Measurements from ENCODE around the gene ST6GALNAC4.
A peak's percentile ranks its signal among the peaks of the same experiment; 100 is the strongest.

Gene ST6GALNAC4

DNA sequence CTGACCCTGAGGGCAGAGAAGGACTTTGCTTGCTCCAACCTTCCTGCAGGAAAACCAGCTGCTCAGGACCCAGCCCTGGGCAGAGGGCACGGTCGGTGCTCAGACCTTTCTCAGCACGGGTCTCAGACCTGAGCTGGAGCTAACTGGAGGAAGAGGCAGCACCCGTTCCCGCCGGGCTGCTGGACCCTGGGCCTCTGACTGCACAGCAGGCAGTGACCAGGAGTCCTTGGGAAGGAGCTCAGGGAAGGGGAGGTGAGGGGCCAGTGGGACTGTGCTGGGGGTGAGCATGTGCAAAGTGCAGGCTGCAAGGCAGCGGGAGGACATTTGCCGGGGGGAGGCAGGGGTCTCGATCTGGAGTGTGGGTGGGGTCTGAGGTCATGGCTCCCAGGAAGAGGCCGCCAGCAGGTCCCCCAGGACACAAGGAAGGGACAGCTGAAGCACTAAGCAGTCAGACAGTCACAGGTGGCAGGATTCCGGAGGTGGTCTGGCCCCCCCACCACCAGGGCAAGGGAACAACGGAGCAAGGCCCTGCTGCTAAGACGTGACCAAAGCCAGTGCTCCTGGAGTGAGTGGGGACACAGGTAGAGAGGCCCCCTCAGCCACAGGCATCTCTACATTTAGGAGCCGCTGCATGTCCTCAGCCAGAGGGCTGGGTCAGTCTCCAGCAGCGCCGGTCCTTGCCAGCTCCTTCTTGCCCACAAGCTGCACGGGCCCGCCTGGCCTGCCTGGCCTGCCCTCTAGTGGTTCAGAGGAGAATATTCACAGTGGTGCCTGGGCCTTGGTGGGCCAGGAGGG is 25.6 kb upstream of the ST6GALNAC4 start:
- TF ChIP-seq CTCF (IDR thresholded peaks at IDR 0.05; ENCODE audit: borderline replicate concordance, insufficient read depth, low read depth, low read length), result peak; percentile 83
- no peak overlapping the region for H3K4me3 ChIP-seq (ENCODE audit: low read depth, low read length)

- no peak for TF ChIP-seq CTCF (IDR thresholded peaks at IDR 0.05; ENCODE audit: borderline replicate concordance, insufficient read depth, low read depth, low read length)
- no peak overlapping the region for H3K4me3 ChIP-seq (ENCODE audit: low read depth, low read length)
Measured at GRCh38 chr9:127941961-127942215, 25.0 kb upstream of the ST6GALNAC4 start.

GRCh38 chr9:127941062-127941960 is 24.5 kb upstream of the ST6GALNAC4 start:
- TF ChIP-seq CTCF (IDR thresholded peaks at IDR 0.05; ENCODE audit: borderline replicate concordance, insufficient read depth, low read depth, low read length), result no peak
- H3K4me3 ChIP-seq (ENCODE audit: low read depth, low read length), result no peak overlapping the region

GRCh38 chr9:127940593-127940992 is 23.8 kb upstream of the ST6GALNAC4 start:
- no peak overlapping the region for H3K4me3 ChIP-seq (ENCODE audit: low read depth, low read length)
- no peak for TF ChIP-seq CTCF (IDR thresholded peaks at IDR 0.05; ENCODE audit: borderline replicate concordance, insufficient read depth, low read depth, low read length)

DNA sequence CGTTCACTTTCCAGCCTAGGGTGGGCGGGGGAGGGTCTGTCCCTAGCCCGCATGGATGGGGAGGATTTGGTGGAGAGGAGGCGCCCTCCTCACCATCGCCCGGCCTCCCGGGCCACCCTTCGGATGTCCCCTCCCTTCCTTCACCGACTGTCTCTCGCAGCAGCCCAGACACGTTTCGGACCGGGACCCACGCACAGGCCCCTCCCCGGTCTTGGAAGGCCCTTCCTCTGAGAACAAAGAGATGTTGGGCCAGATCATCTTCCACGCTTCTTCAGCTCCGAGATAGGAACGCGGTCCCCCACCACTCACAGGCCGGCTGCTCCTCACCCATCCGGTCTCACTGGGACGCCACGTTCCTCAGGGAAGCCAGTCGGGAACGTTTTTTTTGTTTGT is 21.5 kb upstream of the ST6GALNAC4 start:
- TF ChIP-seq CTCF (IDR thresholded peaks at IDR 0.05; ENCODE audit: borderline replicate concordance, insufficient read depth, low read depth, low read length), result no peak
- H3K4me3 ChIP-seq (ENCODE audit: low read depth, low read length), result no peak overlapping the region

DNA sequence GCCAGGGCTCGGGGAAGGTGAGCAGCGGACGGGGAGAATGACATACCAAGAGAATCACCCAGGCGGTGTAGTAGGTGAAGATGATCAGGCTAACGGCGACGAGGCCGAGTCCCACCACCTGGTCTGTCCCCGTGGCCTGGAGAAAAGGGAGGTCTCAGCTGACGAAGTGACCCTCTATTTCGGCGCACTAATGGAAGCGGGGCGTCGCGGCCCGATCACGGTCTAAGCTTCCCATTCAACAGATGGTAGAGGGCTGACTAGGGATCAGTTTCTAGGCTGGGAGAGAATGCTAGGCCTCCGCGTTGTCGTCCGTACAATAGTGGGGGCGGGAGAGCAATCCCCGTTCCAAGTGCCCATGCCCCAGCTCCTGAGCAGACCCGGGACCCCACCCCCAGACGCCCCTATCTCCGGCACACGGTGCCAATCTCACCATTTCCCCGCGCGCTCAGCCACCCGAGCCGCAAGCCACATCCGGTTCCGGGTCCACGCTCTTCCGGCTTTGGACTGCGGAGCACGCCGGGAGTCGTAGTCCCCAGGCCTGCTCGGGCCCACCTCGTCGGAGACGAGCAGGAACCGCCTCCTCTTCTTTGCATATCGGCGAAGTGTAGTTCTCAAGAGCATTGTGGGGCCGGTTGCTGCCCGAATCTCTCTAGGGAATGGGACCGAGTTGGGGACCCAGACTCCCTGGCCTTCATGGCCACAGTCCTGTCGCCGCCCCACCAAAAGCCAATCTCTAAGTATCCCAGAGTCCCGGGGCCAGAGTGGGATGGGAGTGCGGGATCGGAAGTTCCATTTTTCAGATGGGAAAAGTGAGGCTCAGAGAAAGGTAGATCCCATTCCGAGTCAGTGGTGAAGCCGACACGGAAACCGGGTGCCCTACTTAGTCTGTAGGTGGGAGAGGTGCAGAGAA is 20.8 kb upstream of the ST6GALNAC4 start, which contains the start of gene DPM2:
DPM2 (minus strand) TSS at position 467 of the 910 bp plus-strand sequence; CDS start at position 433, 34 bp downstream.
- H3K4me3 ChIP-seq (ENCODE audit: low read depth, low read length), result peak within 1 kb of the TSS; percentile 85
- TF ChIP-seq CTCF (IDR thresholded peaks at IDR 0.05; ENCODE audit: borderline replicate concordance, insufficient read depth, low read depth, low read length), result no peak
